ENCODE measurements around the gene GNG7.
A peak's percentile ranks its signal among the peaks of the same experiment; 100 is the strongest.
"Not testable (repeated sequence)": the region's sequence is repeated elsewhere in the genome, so short reads cannot be mapped to it uniquely, and the experiment has no call there.

The GNG7 gene

GRCh38 chr19:2483484-2484151 is 218.9 kb downstream of the GNG7 start:
- no peak for DNase-seq (ENCODE audit: low read depth)

- no peak for DNase-seq (ENCODE audit: low read depth)
Observed at GRCh38 chr19:2483084-2483483, 219.4 kb downstream of the GNG7 start.

- DNase-seq (ENCODE audit: low read depth): no peak
Observed at GRCh38 chr19:2482354-2483038, 220.0 kb downstream of the GNG7 start.

- no peak for DNase-seq (ENCODE audit: low read depth)
Observed at GRCh38 chr19:2481466-2481865, 221.0 kb downstream of the GNG7 start.

GRCh38 chr19:2479556-2480194 is 222.8 kb downstream of the GNG7 start:
- DNase-seq (ENCODE audit: low read depth): no peak

- peak; percentile 27 for DNase-seq (ENCODE audit: low read depth)
Observed at GRCh38 chr19:2478756-2479555, 223.5 kb downstream of the GNG7 start.

GRCh38 chr19:2478278-2478755 is 224.2 kb downstream of the GNG7 start:
- no peak for DNase-seq (ENCODE audit: low read depth)

- no peak for DNase-seq (ENCODE audit: low read depth)
Observed at GRCh38 chr19:2477732-2478191, 224.7 kb downstream of the GNG7 start.

- no peak for DNase-seq (ENCODE audit: low read depth)
Observed at GRCh38 chr19:2477141-2477710, 225.3 kb downstream of the GNG7 start.

- DNase-seq (ENCODE audit: low read depth): peak; percentile 27
Observed at GRCh38 chr19:2476451-2477140, 225.9 kb downstream of the GNG7 start.

- peak; percentile 93 for DNase-seq (ENCODE audit: low read depth)
Observed at GRCh38 chr19:2475702-2476450, 226.6 kb downstream of the GNG7 start, which contains the start of gene GADD45B. TSS of gene GADD45B (plus strand) at chr19:2476127. CDS start at chr19:2476359, 232 bp downstream.

GRCh38 chr19:2475018-2475701 is 227.3 kb downstream of the GNG7 start:
- peak; percentile 30 for DNase-seq (ENCODE audit: low read depth)

GRCh38 chr19:2474232-2475017 is 228.1 kb downstream of the GNG7 start:
- peak; percentile 70 for DNase-seq (ENCODE audit: low read depth)

- DNase-seq (ENCODE audit: low read depth): not testable (repeated sequence)
Observed at GRCh38 chr19:2469915-2470200, 232.6 kb downstream of the GNG7 start.

GRCh38 chr19:2469102-2469914 is 233.2 kb downstream of the GNG7 start:
- no peak for DNase-seq (ENCODE audit: low read depth)

- DNase-seq (ENCODE audit: low read depth): no peak
Observed at GRCh38 chr19:2468596-2468995, 233.9 kb downstream of the GNG7 start.

- no peak for DNase-seq (ENCODE audit: low read depth)
Observed at GRCh38 chr19:2464389-2464788, 238.1 kb downstream of the GNG7 start.

- DNase-seq (ENCODE audit: low read depth): not testable (repeated sequence)
Observed at GRCh38 chr19:2463694-2464093, 238.8 kb downstream of the GNG7 start.

Measured in stimulated activated CD8-positive, alpha-beta memory T cell treated with anti-CD3 and anti-CD28 coated beads, Interleukin-15, amount 100 ng/mL, for 1 hour (primary cell).